Retinal pigment epithelial cell (primary cell): ENCODE data around the gene ZNF423.

Source experiments
- DNase-seq: peaks from one replicate; pipeline ENCODE4 v3.0.0-alpha.2; 2010; ENCODE audit warnings: low read depth
- H3K4me3 ChIP-seq: 2 replicates; pipeline ENCODE4 v1.5.1; 2011; ENCODE audit warnings: mild to moderate bottlenecking, low read length, control low read depth, moderate library complexity
- TF ChIP-seq, protein P1 (sequence below): conservative IDR thresholded peaks from 2 replicates; pipeline ENCODE4 v1.5.1; 2011; ENCODE audit warnings: low read depth, low read length, control low read depth, inconsistent platforms

Gene ZNF423

DNA sequence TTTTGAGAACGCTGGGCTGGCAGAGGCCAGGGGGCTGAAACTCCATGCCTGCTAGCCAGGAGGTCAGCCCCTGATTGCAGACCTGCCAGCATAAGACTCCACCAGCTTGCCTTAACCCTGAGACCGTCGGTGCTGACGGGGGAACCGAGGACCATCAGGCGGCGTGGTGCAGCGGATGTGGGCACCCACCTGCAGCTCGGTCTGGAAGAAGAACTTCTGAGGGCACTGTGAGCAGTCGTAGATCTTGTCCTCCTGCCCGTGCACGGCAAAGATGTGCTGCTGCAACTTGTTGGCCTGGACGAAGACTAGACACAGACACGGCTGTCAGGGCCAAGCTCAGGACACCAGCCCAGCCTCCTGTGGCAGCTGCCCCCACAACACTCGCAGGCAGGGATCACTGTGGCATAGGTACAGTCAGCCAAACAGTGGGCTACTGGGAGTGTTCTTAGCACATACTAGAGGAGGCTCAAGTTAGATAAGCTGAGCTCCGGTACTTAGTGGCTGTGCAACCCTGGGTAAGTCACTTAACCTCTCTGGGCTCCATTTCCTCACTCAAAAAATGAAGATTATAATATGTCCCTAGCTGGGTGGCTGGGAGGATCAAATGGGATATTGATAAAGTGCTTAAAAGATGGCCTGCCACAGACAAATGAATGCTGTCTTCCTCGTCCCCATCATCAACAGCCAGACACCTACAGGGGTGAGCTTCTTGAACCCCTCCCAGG lies 332.3 kb downstream of the ZNF423 start:
- TF ChIP-seq, protein P1, sequence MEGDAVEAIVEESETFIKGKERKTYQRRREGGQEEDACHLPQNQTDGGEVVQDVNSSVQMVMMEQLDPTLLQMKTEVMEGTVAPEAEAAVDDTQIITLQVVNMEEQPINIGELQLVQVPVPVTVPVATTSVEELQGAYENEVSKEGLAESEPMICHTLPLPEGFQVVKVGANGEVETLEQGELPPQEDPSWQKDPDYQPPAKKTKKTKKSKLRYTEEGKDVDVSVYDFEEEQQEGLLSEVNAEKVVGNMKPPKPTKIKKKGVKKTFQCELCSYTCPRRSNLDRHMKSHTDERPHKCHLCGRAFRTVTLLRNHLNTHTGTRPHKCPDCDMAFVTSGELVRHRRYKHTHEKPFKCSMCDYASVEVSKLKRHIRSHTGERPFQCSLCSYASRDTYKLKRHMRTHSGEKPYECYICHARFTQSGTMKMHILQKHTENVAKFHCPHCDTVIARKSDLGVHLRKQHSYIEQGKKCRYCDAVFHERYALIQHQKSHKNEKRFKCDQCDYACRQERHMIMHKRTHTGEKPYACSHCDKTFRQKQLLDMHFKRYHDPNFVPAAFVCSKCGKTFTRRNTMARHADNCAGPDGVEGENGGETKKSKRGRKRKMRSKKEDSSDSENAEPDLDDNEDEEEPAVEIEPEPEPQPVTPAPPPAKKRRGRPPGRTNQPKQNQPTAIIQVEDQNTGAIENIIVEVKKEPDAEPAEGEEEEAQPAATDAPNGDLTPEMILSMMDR: no peak
- no peak for DNase-seq
- H3K4me3 ChIP-seq: no peak overlapping the region

DNA sequence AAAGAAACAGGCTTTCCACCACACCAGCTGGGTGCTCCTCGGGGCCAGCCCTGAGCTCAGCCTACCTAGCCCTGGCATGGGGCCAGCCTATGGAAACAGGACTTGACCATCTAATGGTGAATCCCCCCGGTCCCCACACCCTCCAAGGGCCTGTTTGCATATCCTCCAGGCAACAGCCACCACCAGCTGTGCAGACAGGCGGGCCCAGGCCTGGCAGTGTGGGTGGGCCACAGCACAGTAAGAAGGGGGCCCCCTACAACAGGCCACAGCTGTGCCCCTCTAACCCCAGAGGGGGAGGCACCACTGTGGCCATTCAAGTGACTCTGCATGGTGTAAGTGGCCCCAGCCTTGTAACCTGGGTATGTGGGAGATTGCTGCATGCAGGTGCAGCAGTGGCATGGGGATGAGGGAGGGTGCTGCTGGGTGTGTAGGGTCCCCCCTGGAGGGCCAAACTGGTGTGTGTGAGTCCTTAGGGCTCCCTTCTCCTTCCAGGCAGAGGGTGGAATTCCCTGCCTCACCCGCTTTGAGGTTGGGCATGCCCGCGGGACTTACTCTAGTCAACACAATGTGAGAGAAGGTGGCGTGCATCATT lies 334.1 kb downstream of the ZNF423 start:
- DNase-seq: no peak
- H3K4me3 ChIP-seq: no peak overlapping the region
- TF ChIP-seq, protein P1: no peak

DNA sequence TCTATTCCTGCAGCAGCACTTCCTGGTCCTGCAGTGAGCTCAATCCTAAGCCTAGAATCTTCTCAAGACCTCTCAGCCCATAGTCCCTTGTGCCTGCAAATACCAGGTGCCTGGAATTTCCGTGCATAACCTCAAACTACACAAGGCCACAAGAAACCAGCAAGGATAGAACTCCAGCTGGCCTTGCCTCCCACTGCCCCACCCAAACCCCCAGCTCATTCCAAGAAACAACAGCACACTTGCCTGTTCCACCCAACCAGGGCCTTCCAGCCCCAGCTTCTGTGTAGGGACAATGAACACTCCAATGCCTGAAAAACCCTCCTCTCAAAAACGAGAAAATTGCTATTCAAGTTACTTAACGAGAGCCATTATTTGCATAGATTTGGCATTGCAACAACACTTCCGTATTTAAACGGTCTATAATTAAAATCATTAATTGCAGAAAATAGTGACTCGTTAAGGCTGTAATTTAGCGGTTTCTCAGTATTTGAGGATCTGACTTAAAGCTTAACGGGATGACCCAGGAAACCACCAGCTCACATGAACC lies 335.3 kb downstream of the ZNF423 start:
- TF ChIP-seq, protein P1: no peak
- H3K4me3 ChIP-seq: no peak overlapping the region
- no peak for DNase-seq

- TF ChIP-seq, protein P1: no peak
These were observed 336.2 kb downstream of the ZNF423 start for GRCh38 chr16:49519741-49520140.

DNA sequence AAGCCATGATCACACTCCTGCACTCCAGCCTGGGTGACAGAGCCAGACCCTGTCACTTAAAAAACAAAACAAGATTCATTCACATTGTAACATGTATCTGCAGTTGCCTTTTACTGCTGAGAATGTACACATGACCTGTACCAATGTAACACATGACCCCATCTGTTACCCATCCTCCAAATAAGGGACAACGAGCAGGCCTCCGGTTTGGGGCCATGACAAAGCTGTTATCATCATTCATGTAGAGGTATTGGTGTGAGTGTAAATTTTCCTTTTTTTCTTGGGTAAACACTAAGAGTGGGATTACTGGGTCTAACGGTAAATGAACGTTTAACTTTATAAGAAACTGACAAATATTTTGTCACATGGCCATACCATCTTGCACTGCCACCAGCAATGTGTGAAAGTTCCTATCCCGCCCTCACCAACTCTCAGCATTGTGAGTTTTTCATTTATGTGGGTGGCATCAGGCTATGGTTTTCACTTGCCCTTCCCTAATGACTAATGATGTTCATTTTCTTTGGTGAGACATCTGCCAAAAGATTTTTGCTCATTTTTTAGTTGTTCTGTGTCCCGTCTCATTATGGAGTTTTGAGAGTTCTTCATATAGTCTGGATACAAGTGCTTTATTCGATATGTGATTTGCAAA lies 336.8 kb downstream of the ZNF423 start:
- no peak for DNase-seq
- no peak overlapping the region for H3K4me3 ChIP-seq
- TF ChIP-seq, protein P1: no peak

More at GRCh38 chr16:49519741-49520140, 336.2 kb downstream of the ZNF423 start:
- H3K4me3 ChIP-seq: no peak overlapping the region
- DNase-seq: no peak

GRCh38 chr16:49516382-49517036 lies 339.4 kb downstream of the ZNF423 start:
- DNase-seq: no peak
- no peak overlapping the region for H3K4me3 ChIP-seq
- TF ChIP-seq, protein P1: no peak
